ENCODE measurements around the gene SCARB2.

DNA sequence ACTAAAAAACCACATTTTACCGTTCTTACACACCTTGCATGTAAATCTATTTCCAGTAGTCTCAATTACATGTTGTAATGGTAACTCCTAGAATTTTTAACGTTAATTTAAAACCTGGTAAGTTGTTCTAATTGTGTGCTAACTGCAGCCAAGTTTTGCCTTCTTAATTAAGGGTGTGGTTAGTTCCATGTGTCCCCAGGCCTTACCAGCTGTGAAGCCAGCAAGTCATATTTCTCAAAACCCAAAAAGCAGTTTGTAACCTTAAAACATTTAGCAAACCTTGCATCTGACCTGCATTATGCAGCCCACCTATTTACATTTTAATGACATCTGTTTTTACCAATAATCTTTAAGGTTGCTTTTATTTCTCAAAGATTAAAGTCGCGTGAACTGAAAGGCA, 19.5 kb upstream of the SCARB2 start:
- TF ChIP-seq, protein P1, sequence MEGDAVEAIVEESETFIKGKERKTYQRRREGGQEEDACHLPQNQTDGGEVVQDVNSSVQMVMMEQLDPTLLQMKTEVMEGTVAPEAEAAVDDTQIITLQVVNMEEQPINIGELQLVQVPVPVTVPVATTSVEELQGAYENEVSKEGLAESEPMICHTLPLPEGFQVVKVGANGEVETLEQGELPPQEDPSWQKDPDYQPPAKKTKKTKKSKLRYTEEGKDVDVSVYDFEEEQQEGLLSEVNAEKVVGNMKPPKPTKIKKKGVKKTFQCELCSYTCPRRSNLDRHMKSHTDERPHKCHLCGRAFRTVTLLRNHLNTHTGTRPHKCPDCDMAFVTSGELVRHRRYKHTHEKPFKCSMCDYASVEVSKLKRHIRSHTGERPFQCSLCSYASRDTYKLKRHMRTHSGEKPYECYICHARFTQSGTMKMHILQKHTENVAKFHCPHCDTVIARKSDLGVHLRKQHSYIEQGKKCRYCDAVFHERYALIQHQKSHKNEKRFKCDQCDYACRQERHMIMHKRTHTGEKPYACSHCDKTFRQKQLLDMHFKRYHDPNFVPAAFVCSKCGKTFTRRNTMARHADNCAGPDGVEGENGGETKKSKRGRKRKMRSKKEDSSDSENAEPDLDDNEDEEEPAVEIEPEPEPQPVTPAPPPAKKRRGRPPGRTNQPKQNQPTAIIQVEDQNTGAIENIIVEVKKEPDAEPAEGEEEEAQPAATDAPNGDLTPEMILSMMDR (IDR thresholded peaks at IDR 0.05) = no peak
- TF ChIP-seq POLR2A (IDR thresholded peaks at IDR 0.05) (no peak), POLR2AphosphoS5 (IDR thresholded peaks at IDR 0.05) (no peak)
